Measurements from ENCODE around the gene STMN3. TPM values are rescaled to one million over a fixed set of nuclear protein-coding genes. Genes with fewer than 3 reads are reported as not detected.

STMN3 gene
- total RNA-seq, 2 donors from 2014 or later, result 21.2 to 24.5 TPM

GRCh38 chr20:63659370-63659769 lies 6.1 kb upstream of the STMN3 start:
- no peak for TF ChIP-seq POLR2A (IDR thresholded peaks at IDR 0.05)
- TF ChIP-seq POLR2AphosphoS5 (IDR thresholded peaks at IDR 0.05), result no peak
- Histone ChIP-seq H3K27ac (no peak overlapping the region), H3K9me3 (no peaks in the 10 kb centered on the region), H3K27me3 (replicated peaks; ENCODE audit: insufficient read depth) (no peaks in the 10 kb centered on the region), H3K4me1 (replicated peaks) (peaks cover 6% of the 10 kb centered on the region), H3K36me3 (peaks cover 0 to 5% of the 10 kb centered on the region in 2 donors), H3K4me3 (peak overlapping the region in 1 of 2 donors; percentile 79)
- 43% methylated on average over 13 of the region's 13 CpGs for WGBS
- intact Hi-C loops (cut with DNase I), result loop anchor here (5.0 kb wide), 2 partner anchors 48 to 78 kb away; partner anchors contain the start of genes ARFRP1, LIME1, SLC2A4RG and ZGPAT
- no peak for DNase-seq (ENCODE audit: low spot score)

DNA sequence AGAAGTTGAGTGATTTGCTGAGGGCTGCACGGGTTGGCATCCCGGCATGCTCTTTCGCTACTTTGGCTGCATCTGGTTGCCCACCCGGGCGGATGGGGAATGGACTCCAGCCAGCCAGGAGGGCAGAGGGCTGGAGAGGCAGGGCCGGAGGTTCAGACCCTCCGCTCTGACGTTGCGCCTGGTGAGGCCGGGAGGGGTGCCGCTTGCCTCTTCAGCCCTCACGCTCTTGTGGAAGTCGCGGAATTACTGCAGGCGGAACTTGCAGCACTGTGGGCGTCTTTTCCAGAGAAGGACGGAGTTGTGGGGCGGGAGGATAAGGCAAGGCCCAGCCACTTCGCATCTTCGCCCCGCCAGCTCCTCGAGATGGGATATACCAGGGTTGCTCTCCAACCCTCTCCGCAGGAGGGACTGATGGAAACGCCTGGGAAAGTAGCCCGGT lies 5.5 kb upstream of the STMN3 start:
- H3K4me1 ChIP-seq (replicated peaks), result peaks cover 6% of the 10 kb centered on the region
- H3K36me3 ChIP-seq, result peaks cover 0 to 5% of the 10 kb centered on the region in 2 donors
- H3K27me3 ChIP-seq (replicated peaks; ENCODE audit: insufficient read depth), result no peaks in the 10 kb centered on the region
- peak overlapping the region; percentile 69 to 79 for H3K4me3 ChIP-seq
- intact Hi-C loops (cut with DNase I), result loop anchor here (5.0 kb wide), 2 partner anchors 49 to 79 kb away; partner anchors contain the start of genes ARFRP1, LIME1, SLC2A4RG and ZGPAT
- no peak for DNase-seq (ENCODE audit: low spot score)
- no peaks in the 10 kb centered on the region for H3K9me3 ChIP-seq
- 2% methylated on average over 25 of the region's 25 CpGs for WGBS
- TF ChIP-seq POLR2A (IDR thresholded peaks at IDR 0.05) (no peak), CTCF (IDR thresholded peaks at IDR 0.05) (no peak), POLR2AphosphoS5 (IDR thresholded peaks at IDR 0.05) (no peak)
- H3K27ac ChIP-seq, result peak overlapping the region; percentile 86 to 87

DNA sequence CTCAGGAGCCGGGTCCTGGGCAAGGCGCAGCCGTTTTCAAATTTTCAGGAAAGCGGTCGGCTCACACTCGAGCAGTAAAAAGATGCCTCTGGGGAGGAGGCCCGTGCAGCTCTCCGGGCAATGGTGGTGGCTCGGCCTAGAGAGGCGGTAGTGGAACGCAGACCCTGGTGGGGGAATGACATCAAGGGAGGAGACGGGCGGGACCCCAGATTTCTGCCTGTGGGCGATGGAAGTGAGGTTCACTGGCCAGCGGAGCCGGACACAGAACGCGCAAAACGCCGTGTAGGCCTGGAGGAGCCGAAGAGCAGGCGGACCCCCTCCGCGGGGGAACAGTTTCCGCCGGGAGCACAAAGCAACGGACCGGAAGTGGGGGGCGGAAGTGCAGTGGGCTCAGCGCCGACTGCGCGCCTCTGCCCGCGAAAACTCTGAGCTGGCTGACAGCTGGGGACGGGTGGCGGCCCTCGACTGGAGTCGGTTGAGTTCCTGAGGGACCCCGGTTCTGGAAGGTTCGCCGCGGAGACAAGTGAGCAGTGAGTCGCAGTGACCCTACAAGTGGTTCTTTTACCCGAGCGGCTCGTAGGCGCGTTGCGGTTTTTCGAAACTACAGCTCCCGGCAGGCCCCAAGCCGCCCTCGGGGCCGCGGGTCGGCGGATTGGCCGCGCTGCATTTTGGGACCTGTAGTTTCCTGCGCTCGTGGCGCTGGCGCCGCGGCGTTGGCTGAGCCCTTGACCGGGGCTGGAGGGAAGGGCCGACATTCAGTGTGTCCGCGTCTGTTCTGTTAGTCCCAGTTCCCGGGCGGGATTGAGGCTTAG lies 4.9 kb upstream of the STMN3 start, which contains the start of gene RTEL1:
TSS of gene RTEL1 (plus strand) at position 376 of the 812 bp plus-strand sequence. CDS start 1,091 bp downstream, outside the sequence.
- 1% methylated on average over 69 of the region's 73 CpGs for WGBS
- intact Hi-C loops (cut with DNase I), result loop anchor here (5.0 kb wide), 2 partner anchors 49 to 79 kb away; partner anchors contain the start of genes ARFRP1, LIME1, SLC2A4RG and ZGPAT
- peak; percentile 88 for DNase-seq (ENCODE audit: low spot score)
- Histone ChIP-seq H3K27ac (peak within 1 kb of the TSS; percentile 86 to 87), H3K27me3 (replicated peaks; ENCODE audit: insufficient read depth) (no peaks in the 10 kb centered on the region), H3K4me3 (peak within 1 kb of the TSS; percentile 69 to 79), H3K9me3 (no peaks in the 10 kb centered on the region), H3K36me3 (peaks cover 0 to 5% of the 10 kb centered on the region in 2 donors), H3K4me1 (replicated peaks) (peaks cover 9% of the 10 kb centered on the region)
- TF ChIP-seq POLR2A (IDR thresholded peaks at IDR 0.05), result no peak
- peak in 2 of 4 experiments; percentile 20 to 36 for TF ChIP-seq CTCF (IDR thresholded peaks at IDR 0.05)
- peak; percentile 86 for TF ChIP-seq POLR2AphosphoS5 (IDR thresholded peaks at IDR 0.05)

- TF ChIP-seq CTCF (IDR thresholded peaks at IDR 0.05) (no peak), POLR2AphosphoS5 (IDR thresholded peaks at IDR 0.05) (no peak), POLR2A (IDR thresholded peaks at IDR 0.05) (no peak)
- peak overlapping the region; percentile 69 to 79 for H3K4me3 ChIP-seq
- no peaks in the 10 kb centered on the region for H3K9me3 ChIP-seq
- intact Hi-C loops (cut with DNase I), result loop anchor here (5.0 kb wide), 2 partner anchors 50 to 80 kb away; partner anchors contain the start of genes ARFRP1, LIME1, SLC2A4RG and ZGPAT
- DNase-seq (ENCODE audit: low spot score), result no peak
- H3K36me3 ChIP-seq, result peaks cover 0 to under 1% of the 10 kb centered on the region in 2 donors
- H3K27me3 ChIP-seq (replicated peaks; ENCODE audit: insufficient read depth), result no peaks in the 10 kb centered on the region
- H3K4me1 ChIP-seq (replicated peaks), result peaks cover 9% of the 10 kb centered on the region
- WGBS, result 24% methylated on average over 30 of the region's 31 CpGs
- peak overlapping the region; percentile 86 to 87 for H3K27ac ChIP-seq
Measured at GRCh38 chr20:63657260-63657936, 4.2 kb upstream of the STMN3 start.

DNA sequence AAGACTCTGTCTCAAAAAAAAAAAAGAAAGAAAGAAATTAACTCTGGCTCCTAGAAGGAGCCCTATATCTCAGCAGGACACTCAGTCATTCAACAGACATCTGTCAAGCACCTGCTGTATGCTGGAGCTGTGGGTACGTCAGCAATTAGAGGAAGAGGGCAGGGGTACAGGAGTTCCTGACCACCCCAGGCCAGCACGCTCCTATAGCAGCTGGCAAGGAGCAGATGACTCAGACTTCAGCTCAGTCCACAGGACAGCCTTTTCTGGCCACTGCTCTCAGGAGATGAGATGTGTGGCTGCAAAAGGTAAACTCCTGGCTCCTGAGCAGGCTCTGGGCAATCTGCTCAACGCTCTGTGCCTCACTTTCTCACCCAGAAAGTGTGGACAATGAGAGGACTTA lies 3.2 kb upstream of the STMN3 start:
- Histone ChIP-seq H3K4me1 (replicated peaks) (peaks cover 9% of the 10 kb centered on the region), H3K27me3 (replicated peaks; ENCODE audit: insufficient read depth) (no peaks in the 10 kb centered on the region), H3K36me3 (no peaks in the 10 kb centered on the region), H3K27ac (no peak overlapping the region), H3K9me3 (no peaks in the 10 kb centered on the region), H3K4me3 (no peak overlapping the region)
- 98% methylated on average over 3 of the region's 3 CpGs for WGBS
- intact Hi-C loops (cut with DNase I), result loop anchor here (5.0 kb wide), 2 partner anchors 51 to 81 kb away; partner anchors contain the start of genes ARFRP1, LIME1, SLC2A4RG and ZGPAT
- TF ChIP-seq POLR2AphosphoS5 (IDR thresholded peaks at IDR 0.05), result no peak
- no peak for TF ChIP-seq POLR2A (IDR thresholded peaks at IDR 0.05)
- no peak for TF ChIP-seq CTCF (IDR thresholded peaks at IDR 0.05)
- no peak for DNase-seq (ENCODE audit: low spot score)
